Measurements from ENCODE around the gene COL28A1.
A peak's percentile ranks its signal among the peaks of the same experiment; 100 is the strongest.

COL28A1 gene

GRCh38 chr7:7535691-7536090 lies at the start of gene COL28A1:
Gene COL28A1, minus strand, starts transcription at chr7:7535873. Its CDS starts 2,998 bp downstream, at chr7:7532875.
- no peak for TF ChIP-seq GATA3 (IDR thresholded peaks at IDR 0.05; ENCODE audit: low read depth, low read length)
- no peak for TF ChIP-seq GATA2 (IDR thresholded peaks at IDR 0.05; ENCODE audit: low read depth, low read length)

- TF ChIP-seq GATA3 (IDR thresholded peaks at IDR 0.05; ENCODE audit: low read depth, low read length) (peak; percentile 79), GATA2 (IDR thresholded peaks at IDR 0.05; ENCODE audit: low read depth, low read length) (peak; percentile 17; the same call in 1 of the 2 replicates)
Observed at GRCh38 chr7:7584653-7585052, 49.0 kb upstream of the COL28A1 start.

- TF ChIP-seq GATA2 (IDR thresholded peaks at IDR 0.05; ENCODE audit: low read depth, low read length): no peak
- no peak for TF ChIP-seq GATA3 (IDR thresholded peaks at IDR 0.05; ENCODE audit: low read depth, low read length)
Observed at GRCh38 chr7:7583731-7584130, 48.1 kb upstream of the COL28A1 start.

GRCh38 chr7:7582596-7582995 lies 46.9 kb upstream of the COL28A1 start:
- TF ChIP-seq GATA3 (IDR thresholded peaks at IDR 0.05; ENCODE audit: low read depth, low read length) (no peak), GATA2 (IDR thresholded peaks at IDR 0.05; ENCODE audit: low read depth, low read length) (no peak)

GRCh38 chr7:7581531-7582179 lies 46.0 kb upstream of the COL28A1 start:
- TF ChIP-seq GATA2 (IDR thresholded peaks at IDR 0.05; ENCODE audit: low read depth, low read length): no peak
- TF ChIP-seq GATA3 (IDR thresholded peaks at IDR 0.05; ENCODE audit: low read depth, low read length): no peak

GRCh38 chr7:7579638-7580037 lies 44.0 kb upstream of the COL28A1 start:
- no peak for TF ChIP-seq GATA2 (IDR thresholded peaks at IDR 0.05; ENCODE audit: low read depth, low read length)
- no peak for TF ChIP-seq GATA3 (IDR thresholded peaks at IDR 0.05; ENCODE audit: low read depth, low read length)

GRCh38 chr7:7577888-7578287 lies 42.2 kb upstream of the COL28A1 start:
- TF ChIP-seq GATA2 (IDR thresholded peaks at IDR 0.05; ENCODE audit: low read depth, low read length): no peak
- no peak for TF ChIP-seq GATA3 (IDR thresholded peaks at IDR 0.05; ENCODE audit: low read depth, low read length)

GRCh38 chr7:7576344-7576743 lies 40.7 kb upstream of the COL28A1 start:
- no peak for TF ChIP-seq GATA2 (IDR thresholded peaks at IDR 0.05; ENCODE audit: low read depth, low read length)
- TF ChIP-seq GATA3 (IDR thresholded peaks at IDR 0.05; ENCODE audit: low read depth, low read length): no peak

- TF ChIP-seq GATA2 (IDR thresholded peaks at IDR 0.05; ENCODE audit: low read depth, low read length) (no peak), GATA3 (IDR thresholded peaks at IDR 0.05; ENCODE audit: low read depth, low read length) (no peak)
Observed at GRCh38 chr7:7573701-7574100, 38.0 kb upstream of the COL28A1 start.

GRCh38 chr7:7570584-7570983 lies 34.9 kb upstream of the COL28A1 start:
- TF ChIP-seq GATA3 (IDR thresholded peaks at IDR 0.05; ENCODE audit: low read depth, low read length) (no peak), GATA2 (IDR thresholded peaks at IDR 0.05; ENCODE audit: low read depth, low read length) (no peak)

- TF ChIP-seq GATA3 (IDR thresholded peaks at IDR 0.05; ENCODE audit: low read depth, low read length): no peak
Observed at GRCh38 chr7:7569615-7570014, 33.9 kb upstream of the COL28A1 start.

GRCh38 chr7:7569081-7569527 lies 33.4 kb upstream of the COL28A1 start:
- no peak for TF ChIP-seq GATA2 (IDR thresholded peaks at IDR 0.05; ENCODE audit: low read depth, low read length)
- no peak for TF ChIP-seq GATA3 (IDR thresholded peaks at IDR 0.05; ENCODE audit: low read depth, low read length)

- TF ChIP-seq GATA2 (IDR thresholded peaks at IDR 0.05; ENCODE audit: low read depth, low read length): no peak
- no peak for TF ChIP-seq GATA3 (IDR thresholded peaks at IDR 0.05; ENCODE audit: low read depth, low read length)
Observed at GRCh38 chr7:7568553-7568952, 32.9 kb upstream of the COL28A1 start.

GRCh38 chr7:7567898-7568531 lies 32.3 kb upstream of the COL28A1 start:
- peak; percentile 79 for TF ChIP-seq GATA3 (IDR thresholded peaks at IDR 0.05; ENCODE audit: low read depth, low read length)
- TF ChIP-seq GATA2 (IDR thresholded peaks at IDR 0.05; ENCODE audit: low read depth, low read length): peak; percentile 64; the same call in 1 of the 2 replicates
